Measurements from ENCODE around the gene SRRM5.
"Not testable (repeated sequence)": the region's sequence is repeated elsewhere in the genome, so short reads cannot be mapped to it uniquely, and the experiment has no call there.

Gene SRRM5

GRCh38 chr19:43648633-43649032 is 36.7 kb downstream of the SRRM5 start:
- CTCF ChIA-PET: no interaction called here
- DNase-seq (ENCODE audit: extremely low spot score): no peak
- POLR2A ChIA-PET: no interaction called here
- TF ChIP-seq SP1 (IDR thresholded peaks at IDR 0.05): no peak
- TF ChIP-seq LEF1 (IDR thresholded peaks at IDR 0.05; ENCODE audit: borderline replicate concordance): no peak
- no peak for TF ChIP-seq NFRKB (IDR thresholded peaks at IDR 0.05)
- no peak for TF ChIP-seq ELF4 (IDR thresholded peaks at IDR 0.05)
- TF ChIP-seq BHLHE40 (IDR thresholded peaks at IDR 0.05; ENCODE audit: borderline replicate concordance): no peak
- TF ChIP-seq ZNF384 (IDR thresholded peaks at IDR 0.05): no peak
- no peak for TF ChIP-seq L3MBTL2 (conservative IDR thresholded peaks at IDR 0.05)
- no peak for TF ChIP-seq SUZ12 (IDR thresholded peaks at IDR 0.05)
- TF ChIP-seq PKNOX1 (IDR thresholded peaks at IDR 0.05): no peak
- TF ChIP-seq FOXK2 (IDR thresholded peaks at IDR 0.05): no peak
- TF ChIP-seq FOXA1 (IDR thresholded peaks at IDR 0.05): no peak
- no peak for TF ChIP-seq CTBP1 (IDR thresholded peaks at IDR 0.05; ENCODE audit: borderline replicate concordance)
- no peak for TF ChIP-seq TARDBP (IDR thresholded peaks at IDR 0.05)
- no peak for TF ChIP-seq FOXM1 (IDR thresholded peaks at IDR 0.05; ENCODE audit: borderline replicate concordance)
- TF ChIP-seq HDGF (IDR thresholded peaks at IDR 0.05; ENCODE audit: borderline replicate concordance): no peak
- no peak for TF ChIP-seq ARNT (IDR thresholded peaks at IDR 0.05)

- no peak for DNase-seq (ENCODE audit: extremely low spot score)
- POLR2A ChIA-PET: no interaction called here
Observed at GRCh38 chr19:43649514-43649913, 37.6 kb downstream of the SRRM5 start.

GRCh38 chr19:43650276-43650675 is 38.4 kb downstream of the SRRM5 start:
- POLR2A ChIA-PET; CTCF ChIA-PET; DNase-seq (ENCODE audit: extremely low spot score): not testable (repeated sequence)

More at GRCh38 chr19:43649514-43649913, 37.6 kb downstream of the SRRM5 start:
- CTCF ChIA-PET: interaction anchor here (0.5 kb wide), 1 partner anchor 13 kb away, joined by 3 read pairs; no protein-coding TSS in a partner anchor
- TF ChIP-seq FOXM1 (IDR thresholded peaks at IDR 0.05; ENCODE audit: borderline replicate concordance) (no peak), ELF4 (IDR thresholded peaks at IDR 0.05) (no peak), LEF1 (IDR thresholded peaks at IDR 0.05; ENCODE audit: borderline replicate concordance) (no peak), FOXA1 (IDR thresholded peaks at IDR 0.05) (no peak), PKNOX1 (IDR thresholded peaks at IDR 0.05) (no peak), TARDBP (IDR thresholded peaks at IDR 0.05) (no peak), FOXK2 (IDR thresholded peaks at IDR 0.05) (no peak), ARNT (IDR thresholded peaks at IDR 0.05) (no peak), ZNF384 (IDR thresholded peaks at IDR 0.05) (no peak), BHLHE40 (IDR thresholded peaks at IDR 0.05; ENCODE audit: borderline replicate concordance) (no peak)

GRCh38 chr19:43651758-43652545 is 40.1 kb downstream of the SRRM5 start:
- TF ChIP-seq PKNOX1 (IDR thresholded peaks at IDR 0.05): peak; percentile 77
- no peak for TF ChIP-seq ARNT (IDR thresholded peaks at IDR 0.05)
- DNase-seq (ENCODE audit: extremely low spot score): peak; percentile 76
- CTCF ChIA-PET: interaction anchor here (0.7 to 2.0 kb wide), 7 partner anchors 10 to 97 kb away, joined by 3 to 10 read pairs (median 5); partner anchors contain the start of gene IRGQ
- POLR2A ChIA-PET: interaction anchor here (0.7 to 1.4 kb wide), 5 partner anchors 8 to 57 kb away, joined by 3 to 4 read pairs (median 3); partner anchors contain the start of genes IRGQ and ZNF576

- DNase-seq (ENCODE audit: extremely low spot score): no peak
- ChIA-PET POLR2A (interaction anchor here (0.7 to 1.4 kb wide), 2 partner anchors 16 to 58 kb away, joined by 3 to 4 read pairs; no protein-coding TSS in a partner anchor), CTCF (interaction anchor here (0.7 to 2.0 kb wide), 5 partner anchors 9 to 97 kb away, joined by 3 to 10 read pairs (median 6); no protein-coding TSS in a partner anchor)
- TF ChIP-seq FOXA1 (IDR thresholded peaks at IDR 0.05): no peak
- no peak for TF ChIP-seq NFRKB (IDR thresholded peaks at IDR 0.05)
- no peak for TF ChIP-seq ELF4 (IDR thresholded peaks at IDR 0.05)
- no peak for TF ChIP-seq SP1 (IDR thresholded peaks at IDR 0.05)
- no peak for TF ChIP-seq LEF1 (IDR thresholded peaks at IDR 0.05; ENCODE audit: borderline replicate concordance)
- no peak for TF ChIP-seq L3MBTL2 (conservative IDR thresholded peaks at IDR 0.05)
Observed at GRCh38 chr19:43652546-43652874, 40.6 kb downstream of the SRRM5 start.

- no peak for DNase-seq (ENCODE audit: extremely low spot score)
- no peak for TF ChIP-seq FOXM1 (IDR thresholded peaks at IDR 0.05; ENCODE audit: borderline replicate concordance)
- no peak for TF ChIP-seq FOXA1 (IDR thresholded peaks at IDR 0.05)
- no peak for TF ChIP-seq LEF1 (IDR thresholded peaks at IDR 0.05; ENCODE audit: borderline replicate concordance)
- no peak for TF ChIP-seq HDGF (IDR thresholded peaks at IDR 0.05; ENCODE audit: borderline replicate concordance)
- TF ChIP-seq L3MBTL2 (conservative IDR thresholded peaks at IDR 0.05): no peak
- ChIA-PET POLR2A (no interaction called here), CTCF (no interaction called here)
Observed at GRCh38 chr19:43656436-43656835, 44.5 kb downstream of the SRRM5 start.

- DNase-seq (ENCODE audit: extremely low spot score): no peak
- POLR2A ChIA-PET: no interaction called here
- CTCF ChIA-PET: interaction anchor here (1.0 kb wide), 1 partner anchor 11 kb away, joined by 3 read pairs; no protein-coding TSS in a partner anchor
- TF ChIP-seq ELF4 (IDR thresholded peaks at IDR 0.05) (no peak), FOXK2 (IDR thresholded peaks at IDR 0.05) (no peak), LEF1 (IDR thresholded peaks at IDR 0.05; ENCODE audit: borderline replicate concordance) (no peak), TARDBP (IDR thresholded peaks at IDR 0.05) (no peak), SP1 (IDR thresholded peaks at IDR 0.05) (no peak), BHLHE40 (IDR thresholded peaks at IDR 0.05; ENCODE audit: borderline replicate concordance) (no peak), L3MBTL2 (conservative IDR thresholded peaks at IDR 0.05) (no peak), HDGF (IDR thresholded peaks at IDR 0.05; ENCODE audit: borderline replicate concordance) (no peak), SUZ12 (IDR thresholded peaks at IDR 0.05) (no peak), FOXA1 (IDR thresholded peaks at IDR 0.05) (no peak), CTBP1 (IDR thresholded peaks at IDR 0.05; ENCODE audit: borderline replicate concordance) (no peak), ZNF384 (IDR thresholded peaks at IDR 0.05) (no peak), NFRKB (IDR thresholded peaks at IDR 0.05) (no peak), PKNOX1 (IDR thresholded peaks at IDR 0.05) (no peak), FOXM1 (IDR thresholded peaks at IDR 0.05; ENCODE audit: borderline replicate concordance) (no peak), ARNT (IDR thresholded peaks at IDR 0.05) (no peak)
Observed at GRCh38 chr19:43658001-43658400, 46.1 kb downstream of the SRRM5 start.
